HEK293T (cell line): Measurements from ENCODE around the gene FSD1.

Experiments used
- ARNT ChIP-seq: fragments of 450-650 bp; IDR thresholded peaks from 2 replicates; pipeline ENCODE4 v1.6.1; 2017; ENCODE audit warnings: mild to moderate bottlenecking
- BHLHE40 ChIP-seq: fragments of 450-650 bp; IDR thresholded peaks from 2 replicates; pipeline ENCODE4 v1.6.1; 2016; ENCODE audit warnings: mild to moderate bottlenecking, moderate library complexity, borderline replicate concordance
- CTBP1 ChIP-seq: fragments of 450-650 bp; IDR thresholded peaks from 2 replicates; pipeline ENCODE4 v1.6.1; 2016; ENCODE audit warnings: borderline replicate concordance
- ELF4 ChIP-seq: fragments of 450-650 bp; IDR thresholded peaks from 2 replicates; pipeline ENCODE4 v1.6.1; 2017; ENCODE audit warnings: antibody characterized with exemption
- FOXA1 ChIP-seq: fragments of 450-650 bp; IDR thresholded peaks from 2 replicates; pipeline ENCODE4 v1.6.1; 2016; ENCODE audit warnings: mild to moderate bottlenecking
- FOXK2 ChIP-seq: fragments of 450-650 bp; IDR thresholded peaks from 2 replicates; pipeline ENCODE4 v1.6.1; 2016; ENCODE audit warnings: mild to moderate bottlenecking
- FOXM1 ChIP-seq: fragments of 450-650 bp; IDR thresholded peaks from 2 replicates; pipeline ENCODE4 v1.6.1; 2017; ENCODE audit warnings: mild to moderate bottlenecking, borderline replicate concordance
- LEF1 ChIP-seq: fragments of 450-650 bp; IDR thresholded peaks from 2 replicates; pipeline ENCODE4 v1.6.1; 2017; ENCODE audit warnings: mild to moderate bottlenecking, borderline replicate concordance
- NFRKB ChIP-seq: fragments of 450-650 bp; IDR thresholded peaks from 2 replicates; pipeline ENCODE4 v1.6.1; 2016; ENCODE audit warnings: mild to moderate bottlenecking, moderate library complexity
- SP1 ChIP-seq: fragments of 450-650 bp; IDR thresholded peaks from 2 replicates; pipeline ENCODE4 v1.6.1; 2017
- SUZ12 ChIP-seq: fragments of 450-650 bp; IDR thresholded peaks from 2 replicates; pipeline ENCODE4 v1.6.1; 2016; ENCODE audit warnings: mild to moderate bottlenecking
- ZNF384 ChIP-seq: fragments of 450-650 bp; IDR thresholded peaks from 2 replicates; pipeline ENCODE4 v1.6.1; 2016

- TF ChIP-seq BHLHE40 = no peak
- TF ChIP-seq FOXM1 = no peak
- TF ChIP-seq SUZ12 = no peak
- TF ChIP-seq ZNF384 = no peak
- TF ChIP-seq ELF4 = no peak
- TF ChIP-seq SP1 = no peak
- TF ChIP-seq FOXK2 = no peak
- TF ChIP-seq ARNT = no peak
- TF ChIP-seq NFRKB = no peak
- no peak for TF ChIP-seq FOXA1
- TF ChIP-seq CTBP1 = no peak
- no peak for TF ChIP-seq LEF1
Observed at GRCh38 chr19:4313847-4314490, 9.6 kb downstream of the FSD1 start.
